Upper lobe of right lung (tissue), 1 donor: Measurements from ENCODE around the gene INVS. TPM values are rescaled to one million over a fixed set of nuclear protein-coding genes. Genes with fewer than 3 reads are reported as not detected.

Experiments
- ATAC-seq: fragments of 200-7000 bp; cut with Tn5 transposase; one replicate; pipeline ENCODE4 v1.9.1; 2020; ENCODE audit warnings: mild to moderate bottlenecking, moderate library complexity
- DNase-seq: peaks from one replicate; pipeline ENCODE4 v3.0.0-alpha.2; 2020
- H3K27ac ChIP-seq: fragments of 200-600 bp; one replicate; pipeline ENCODE4 v1.8.0; 2022
- H3K27me3 ChIP-seq: fragments of 200-600 bp; one replicate; pipeline ENCODE4 v1.8.0; 2022; ENCODE audit warnings: mild to moderate bottlenecking
- H3K36me3 ChIP-seq: fragments of 200-600 bp; one replicate; pipeline ENCODE4 v1.8.0; 2022
- H3K4me1 ChIP-seq: fragments of 200-600 bp; one replicate; pipeline ENCODE4 v1.8.0; 2022
- H3K4me3 ChIP-seq: fragments of 200-600 bp; one replicate; pipeline ENCODE4 v1.8.0; 2022; ENCODE audit warnings: mild to moderate bottlenecking
- H3K9me3 ChIP-seq: fragments of 200-600 bp; one replicate; pipeline ENCODE4 v1.8.0; 2022
- intact Hi-C: fragments of 100-400 bp; cut with DNase I; formaldehyde crosslinking; loops from one replicate; pipeline ENCODE4 v1.11.0; 2022
- total RNA-seq: library from RNA; stranded (reverse); fragmentation: NEBNext Ultra II Directional; extraction: Animal tissue kit (Norgen Biotek cat#: 25700); gene quantifications from one replicate; pipeline ENCODE4 v1.2.1, GENCODE V29; 2021
- TF ChIP-seq, protein P1 (sequence below): fragments of 200-600 bp; IDR thresholded peaks from one replicate; pipeline ENCODE4 v1.8.0; 2022; ENCODE audit warnings: antibody characterized with exemption
- donor health status: DM: no; HTN: yes; CAD: no; lungs with severe emphysema.

INVS gene
- total RNA-seq, 1 donor from 2014 or later, result 22.2 TPM

DNA sequence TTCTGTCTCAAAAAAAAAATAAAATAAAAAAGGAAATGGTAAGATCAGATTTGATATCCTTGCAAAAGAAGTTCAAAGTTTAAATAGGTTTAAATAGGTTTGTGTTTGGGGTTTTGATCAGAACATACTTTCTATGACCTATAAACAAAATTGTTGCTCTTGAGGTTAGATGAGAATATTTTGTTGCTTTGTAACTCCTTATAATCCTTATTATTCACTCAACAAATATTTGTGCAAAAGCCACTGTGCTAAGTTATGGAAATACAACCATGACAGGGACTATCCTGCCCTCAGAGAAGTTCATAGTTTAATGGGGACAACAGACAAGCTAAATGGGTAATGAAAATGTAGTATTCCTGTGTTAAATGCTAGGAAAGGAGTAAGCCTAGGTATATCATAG lies 71.5 kb downstream of the INVS start:
- Histone ChIP-seq H3K36me3 (no peaks in the 10 kb centered on the region), H3K27me3 (no peaks in the 10 kb centered on the region), H3K4me3 (no peak overlapping the region), H3K9me3 (no peaks in the 10 kb centered on the region), H3K27ac (no peak overlapping the region), H3K4me1 (no peaks in the 10 kb centered on the region)
- TF ChIP-seq, protein P1, sequence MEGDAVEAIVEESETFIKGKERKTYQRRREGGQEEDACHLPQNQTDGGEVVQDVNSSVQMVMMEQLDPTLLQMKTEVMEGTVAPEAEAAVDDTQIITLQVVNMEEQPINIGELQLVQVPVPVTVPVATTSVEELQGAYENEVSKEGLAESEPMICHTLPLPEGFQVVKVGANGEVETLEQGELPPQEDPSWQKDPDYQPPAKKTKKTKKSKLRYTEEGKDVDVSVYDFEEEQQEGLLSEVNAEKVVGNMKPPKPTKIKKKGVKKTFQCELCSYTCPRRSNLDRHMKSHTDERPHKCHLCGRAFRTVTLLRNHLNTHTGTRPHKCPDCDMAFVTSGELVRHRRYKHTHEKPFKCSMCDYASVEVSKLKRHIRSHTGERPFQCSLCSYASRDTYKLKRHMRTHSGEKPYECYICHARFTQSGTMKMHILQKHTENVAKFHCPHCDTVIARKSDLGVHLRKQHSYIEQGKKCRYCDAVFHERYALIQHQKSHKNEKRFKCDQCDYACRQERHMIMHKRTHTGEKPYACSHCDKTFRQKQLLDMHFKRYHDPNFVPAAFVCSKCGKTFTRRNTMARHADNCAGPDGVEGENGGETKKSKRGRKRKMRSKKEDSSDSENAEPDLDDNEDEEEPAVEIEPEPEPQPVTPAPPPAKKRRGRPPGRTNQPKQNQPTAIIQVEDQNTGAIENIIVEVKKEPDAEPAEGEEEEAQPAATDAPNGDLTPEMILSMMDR, result no peak
- intact Hi-C loops, result no loop called here
- DNase-seq, result no peak
- no peak for ATAC-seq

DNA sequence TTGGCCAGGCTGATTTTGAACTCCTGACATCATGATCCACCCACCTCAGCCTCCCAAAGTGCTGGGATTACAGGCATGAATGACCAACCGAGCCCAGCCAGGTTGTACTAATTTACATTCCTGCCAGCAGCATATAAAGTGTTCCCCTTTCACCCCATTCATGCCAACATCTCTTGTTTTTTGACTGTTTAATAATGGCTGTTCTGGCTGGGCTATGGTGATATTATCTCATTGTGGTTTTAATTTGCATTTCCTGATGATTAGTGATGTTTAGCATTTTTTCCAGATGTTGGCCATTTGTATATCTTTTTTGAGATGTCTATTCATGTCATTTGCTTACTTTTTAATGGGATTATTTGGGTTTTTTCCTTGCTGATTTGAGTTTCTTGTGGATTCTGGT lies 87.3 kb downstream of the INVS start:
- intact Hi-C loops, result no loop called here
- DNase-seq (no peak), ATAC-seq (no peak)
- H3K9me3 ChIP-seq, result peaks cover 23% of the 10 kb centered on the region
- no peaks in the 10 kb centered on the region for H3K36me3 ChIP-seq
- no peak overlapping the region for H3K27ac ChIP-seq
- no peaks in the 10 kb centered on the region for H3K27me3 ChIP-seq
- no peak overlapping the region for H3K4me3 ChIP-seq
- TF ChIP-seq, protein P1, result no peak
- H3K4me1 ChIP-seq, result no peaks in the 10 kb centered on the region

DNA sequence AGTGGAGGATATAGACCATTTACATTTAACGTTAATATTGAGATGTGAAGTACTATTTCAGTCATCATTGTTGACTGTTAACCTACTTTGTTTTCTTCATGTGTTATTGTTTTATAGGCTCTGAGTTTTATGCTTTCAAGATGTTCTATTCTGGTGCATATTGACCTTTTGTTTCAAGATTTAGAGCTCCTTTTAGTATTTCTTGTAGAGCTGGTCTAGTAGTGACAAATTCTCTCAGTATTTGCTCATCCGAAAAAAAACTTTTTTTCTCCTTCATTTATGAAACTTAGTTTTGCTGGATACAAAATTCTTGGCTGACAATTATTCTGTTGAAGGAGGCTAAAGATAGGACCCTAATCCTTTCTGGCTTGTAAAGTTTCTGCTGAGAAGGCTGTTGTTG lies 91.3 kb downstream of the INVS start:
- H3K27ac ChIP-seq, result no peak overlapping the region
- TF ChIP-seq, protein P1, result no peak
- ATAC-seq (no peak), DNase-seq (no peak)
- no peaks in the 10 kb centered on the region for H3K4me1 ChIP-seq
- no peaks in the 10 kb centered on the region for H3K27me3 ChIP-seq
- peaks cover 25% of the 10 kb centered on the region for H3K9me3 ChIP-seq
- intact Hi-C loops, result no loop called here
- no peak overlapping the region for H3K4me3 ChIP-seq
- H3K36me3 ChIP-seq, result no peaks in the 10 kb centered on the region

DNA sequence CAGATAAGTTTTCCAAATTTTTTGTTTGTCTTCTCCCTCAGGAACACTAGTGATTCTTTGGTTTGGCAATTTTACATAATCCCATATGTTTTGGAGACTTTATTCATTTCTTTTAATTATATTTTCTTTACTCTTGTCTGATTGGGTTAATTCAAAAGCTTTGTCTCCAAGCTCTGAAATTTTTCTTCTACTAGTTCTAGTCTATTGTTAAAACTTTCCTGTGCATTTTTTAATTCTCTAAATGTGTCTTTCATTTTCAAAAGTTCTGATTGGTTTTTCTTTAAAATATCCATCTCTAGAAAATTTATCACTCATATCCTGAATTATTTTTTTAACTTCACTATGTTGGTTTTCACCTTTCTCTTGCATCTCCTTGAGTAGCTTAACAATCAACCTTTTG lies 92.2 kb downstream of the INVS start:
- TF ChIP-seq, protein P1, result no peak
- no peaks in the 10 kb centered on the region for H3K27me3 ChIP-seq
- H3K36me3 ChIP-seq, result no peaks in the 10 kb centered on the region
- H3K4me3 ChIP-seq, result no peak overlapping the region
- no peaks in the 10 kb centered on the region for H3K4me1 ChIP-seq
- H3K9me3 ChIP-seq, result peaks cover 25% of the 10 kb centered on the region
- intact Hi-C loops, result no loop called here
- no peak for DNase-seq
- no peak overlapping the region for H3K27ac ChIP-seq
- no peak for ATAC-seq

DNA sequence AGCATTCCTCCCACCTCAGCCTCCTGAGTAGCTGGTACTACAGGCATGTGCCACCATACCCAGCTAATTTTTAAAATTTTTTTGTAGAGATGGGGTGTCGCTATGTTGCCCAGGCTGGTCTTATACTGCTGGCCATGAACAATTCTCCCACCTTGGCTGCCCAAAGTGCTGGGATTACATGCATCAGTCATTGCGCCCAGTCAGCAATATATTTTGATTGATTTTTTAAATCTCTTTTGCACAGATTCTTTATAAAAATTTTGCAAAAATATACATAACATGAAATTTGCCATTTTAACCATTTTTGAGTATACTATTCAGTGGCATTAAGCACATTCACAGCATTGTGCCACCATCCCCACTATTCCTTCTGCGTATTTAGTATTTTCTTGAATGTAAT lies 94.0 kb downstream of the INVS start:
- Histone ChIP-seq H3K4me3 (no peak overlapping the region), H3K4me1 (no peaks in the 10 kb centered on the region), H3K36me3 (no peaks in the 10 kb centered on the region), H3K27me3 (no peaks in the 10 kb centered on the region), H3K27ac (no peak overlapping the region), H3K9me3 (peaks cover 25% of the 10 kb centered on the region)
- ATAC-seq (no peak), DNase-seq (no peak)
- intact Hi-C loops, result no loop called here
- TF ChIP-seq, protein P1, result no peak

DNA sequence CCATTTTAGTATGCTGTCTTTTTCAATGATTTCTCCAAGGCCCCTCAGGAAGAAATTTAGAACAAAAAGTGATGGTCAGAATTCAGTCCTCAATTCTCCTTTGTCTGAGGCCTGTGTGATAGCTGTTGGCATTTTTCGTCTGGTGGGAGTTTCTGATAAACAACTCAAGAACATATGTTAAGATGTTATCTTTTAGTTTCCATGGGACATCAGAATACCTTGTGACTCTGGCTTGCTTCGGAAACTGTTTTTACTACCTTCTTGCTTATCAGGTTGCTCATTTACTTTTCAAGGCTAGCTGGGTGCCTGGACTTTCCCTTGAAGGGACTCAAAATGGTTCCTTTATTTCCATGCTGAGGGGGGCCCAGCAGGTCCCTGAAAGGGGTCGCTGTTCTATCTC lies 97.2 kb downstream of the INVS start:
- Histone ChIP-seq H3K4me1 (no peaks in the 10 kb centered on the region), H3K9me3 (peaks cover 3% of the 10 kb centered on the region), H3K27ac (no peak overlapping the region), H3K36me3 (no peaks in the 10 kb centered on the region), H3K4me3 (no peak overlapping the region), H3K27me3 (no peaks in the 10 kb centered on the region)
- no peak for ATAC-seq
- no peak for DNase-seq
- intact Hi-C loops, result no loop called here
- TF ChIP-seq, protein P1, result no peak
